ENCODE results near the gene EMILIN3.

The EMILIN3 gene

DNA sequence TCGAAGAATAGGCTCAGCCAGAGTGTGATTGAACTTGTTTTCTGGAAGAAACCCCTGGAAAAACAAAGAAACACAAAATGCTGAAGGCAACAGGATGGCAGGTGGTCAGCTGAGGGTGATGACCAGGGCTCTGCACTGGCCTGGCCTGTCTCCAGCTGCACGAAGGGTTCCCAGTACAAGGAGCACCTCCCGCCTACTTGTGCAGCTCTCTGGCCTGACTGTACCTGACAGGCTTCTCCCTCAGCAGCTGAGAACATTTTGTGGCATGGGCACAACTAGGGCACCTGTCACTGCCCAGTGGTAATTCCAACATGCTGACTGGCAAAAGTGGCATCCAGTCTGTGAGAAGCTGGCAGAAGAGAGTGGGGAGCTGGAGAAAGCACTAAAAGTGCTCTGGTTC, 38.8 kb upstream of the EMILIN3 start:
- Histone ChIP-seq H3K27ac (ENCODE audit: low read depth, low read length) (no peak overlapping the region), H3K9ac (ENCODE audit: low read length) (no peak overlapping the region)

GRCh38 chr20:41403604-41404003, 37.0 kb upstream of the EMILIN3 start:
- no peaks in the 10 kb centered on the region for H3K9me3 ChIP-seq (ENCODE audit: control insufficient read depth, insufficient read depth, low read depth, low read length)
- H3K4me3 ChIP-seq (ENCODE audit: low read depth, low read length) = no peak overlapping the region
- no peak overlapping the region for H3K9ac ChIP-seq (ENCODE audit: low read length)
- no peaks in the 10 kb centered on the region for H3K4me1 ChIP-seq (ENCODE audit: control insufficient read depth, insufficient read depth, low read length)
- H3K27ac ChIP-seq (ENCODE audit: low read depth, low read length) = no peak overlapping the region
- H3K36me3 ChIP-seq (ENCODE audit: control insufficient read depth, insufficient read depth, low read length) = peaks cover 52% of the 10 kb centered on the region
- H3K27me3 ChIP-seq (ENCODE audit: control insufficient read depth, insufficient read depth, low read length) = no peaks in the 10 kb centered on the region

More for the DNA sequence above, 38.8 kb upstream of the EMILIN3 start:
- H3K27me3 ChIP-seq (ENCODE audit: control insufficient read depth, insufficient read depth, low read length) = no peaks in the 10 kb centered on the region
- H3K36me3 ChIP-seq (ENCODE audit: control insufficient read depth, insufficient read depth, low read length) = peaks cover 71% of the 10 kb centered on the region
- H3K4me1 ChIP-seq (ENCODE audit: control insufficient read depth, insufficient read depth, low read length) = no peaks in the 10 kb centered on the region
- H3K4me3 ChIP-seq (ENCODE audit: low read depth, low read length) = no peak overlapping the region
- H3K9me3 ChIP-seq (ENCODE audit: control insufficient read depth, insufficient read depth, low read depth, low read length) = no peaks in the 10 kb centered on the region

GRCh38 chr20:41398408-41398807, 31.8 kb upstream of the EMILIN3 start:
- Histone ChIP-seq H3K27ac (ENCODE audit: low read depth, low read length) (no peak overlapping the region), H3K27me3 (ENCODE audit: control insufficient read depth, insufficient read depth, low read length) (no peaks in the 10 kb centered on the region), H3K36me3 (ENCODE audit: control insufficient read depth, insufficient read depth, low read length) (peaks cover 4% of the 10 kb centered on the region), H3K9me3 (ENCODE audit: control insufficient read depth, insufficient read depth, low read depth, low read length) (no peaks in the 10 kb centered on the region), H3K9ac (ENCODE audit: low read length) (no peak overlapping the region), H3K4me1 (ENCODE audit: control insufficient read depth, insufficient read depth, low read length) (peaks cover 14% of the 10 kb centered on the region), H3K4me3 (ENCODE audit: low read depth, low read length) (no peak overlapping the region)

- Histone ChIP-seq H3K27ac (ENCODE audit: low read depth, low read length) (no peak overlapping the region), H3K4me1 (ENCODE audit: control insufficient read depth, insufficient read depth, low read length) (peaks cover 20% of the 10 kb centered on the region), H3K9me3 (ENCODE audit: control insufficient read depth, insufficient read depth, low read depth, low read length) (no peaks in the 10 kb centered on the region), H3K9ac (ENCODE audit: low read length) (no peak overlapping the region), H3K27me3 (ENCODE audit: control insufficient read depth, insufficient read depth, low read length) (no peaks in the 10 kb centered on the region), H3K36me3 (ENCODE audit: control insufficient read depth, insufficient read depth, low read length) (no peaks in the 10 kb centered on the region), H3K4me3 (ENCODE audit: low read depth, low read length) (no peak overlapping the region)
Observed at GRCh38 chr20:41395667-41396664, 29.3 kb upstream of the EMILIN3 start.

DNA sequence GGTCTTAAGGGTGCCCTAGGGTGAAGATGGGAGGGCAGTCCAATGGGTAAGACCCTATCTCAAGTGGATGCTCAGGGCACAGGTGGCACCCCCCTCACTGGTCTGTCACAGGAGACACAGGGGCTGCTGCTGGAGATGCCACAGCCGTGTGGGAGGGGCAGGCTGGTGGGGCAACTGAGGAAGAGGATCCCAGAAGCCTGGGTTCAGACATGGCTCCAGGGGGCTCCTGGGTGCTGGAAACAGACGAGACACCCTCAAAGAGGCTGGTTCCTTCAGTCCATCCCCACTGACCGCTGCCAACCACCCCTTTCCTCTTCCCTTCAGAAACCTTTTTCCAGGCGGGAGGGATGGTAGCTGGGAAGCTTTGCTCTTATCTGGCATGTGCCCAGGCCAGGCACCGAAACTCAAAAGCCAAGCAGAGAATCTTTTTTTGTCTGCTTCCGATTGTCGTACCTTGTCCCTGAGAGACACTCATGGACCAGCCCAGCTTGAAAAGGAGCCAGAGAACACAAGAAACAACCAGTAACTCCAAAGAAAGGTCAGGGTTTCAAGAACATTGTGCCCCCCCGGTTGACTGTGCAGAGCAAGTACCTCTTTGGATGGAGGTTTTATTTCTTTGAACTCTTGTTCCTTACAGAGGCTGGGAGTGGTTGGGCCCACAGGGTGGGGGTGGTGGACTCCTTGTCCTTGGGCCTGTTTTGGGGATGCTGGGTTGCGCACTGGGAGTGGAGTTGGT, 28.5 kb upstream of the EMILIN3 start:
- no peaks in the 10 kb centered on the region for H3K9me3 ChIP-seq (ENCODE audit: control insufficient read depth, insufficient read depth, low read depth, low read length)
- H3K27me3 ChIP-seq (ENCODE audit: control insufficient read depth, insufficient read depth, low read length) = no peaks in the 10 kb centered on the region
- H3K27ac ChIP-seq (ENCODE audit: low read depth, low read length) = no peak overlapping the region
- peaks cover 20% of the 10 kb centered on the region for H3K4me1 ChIP-seq (ENCODE audit: control insufficient read depth, insufficient read depth, low read length)
- H3K9ac ChIP-seq (ENCODE audit: low read length) = no peak overlapping the region
- no peaks in the 10 kb centered on the region for H3K36me3 ChIP-seq (ENCODE audit: control insufficient read depth, insufficient read depth, low read length)
- no peak overlapping the region for H3K4me3 ChIP-seq (ENCODE audit: low read depth, low read length)

DNA sequence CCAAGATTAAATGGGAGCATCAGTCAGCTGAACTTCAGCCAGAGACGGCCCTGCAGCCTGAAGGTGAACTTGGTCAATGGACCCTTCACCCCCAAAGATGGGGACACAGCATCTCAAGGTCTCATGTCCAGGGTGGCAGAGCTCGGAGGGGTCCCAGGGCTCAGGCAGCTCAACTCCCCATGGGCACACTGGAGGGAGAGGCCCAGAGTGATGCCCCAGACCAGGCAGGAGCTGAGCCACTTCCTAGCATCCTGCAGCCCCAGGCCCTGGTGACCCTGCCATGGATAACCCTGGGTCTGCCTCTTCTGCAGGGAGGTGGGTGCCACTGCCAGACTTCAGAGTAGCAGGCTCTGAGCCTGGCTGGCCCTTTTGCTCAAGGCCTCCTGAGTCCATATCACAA, 27.5 kb upstream of the EMILIN3 start:
- Histone ChIP-seq H3K36me3 (ENCODE audit: control insufficient read depth, insufficient read depth, low read length) (no peaks in the 10 kb centered on the region), H3K4me3 (ENCODE audit: low read depth, low read length) (no peak overlapping the region), H3K27ac (ENCODE audit: low read depth, low read length) (no peak overlapping the region), H3K4me1 (ENCODE audit: control insufficient read depth, insufficient read depth, low read length) (peaks cover 20% of the 10 kb centered on the region), H3K27me3 (ENCODE audit: control insufficient read depth, insufficient read depth, low read length) (no peaks in the 10 kb centered on the region), H3K9ac (ENCODE audit: low read length) (no peak overlapping the region), H3K9me3 (ENCODE audit: control insufficient read depth, insufficient read depth, low read depth, low read length) (no peaks in the 10 kb centered on the region)

GRCh38 chr20:41393705-41394066, 27.1 kb upstream of the EMILIN3 start:
- no peak overlapping the region for H3K27ac ChIP-seq (ENCODE audit: low read depth, low read length)
- H3K4me1 ChIP-seq (ENCODE audit: control insufficient read depth, insufficient read depth, low read length) = peaks cover 20% of the 10 kb centered on the region
- H3K4me3 ChIP-seq (ENCODE audit: low read depth, low read length) = no peak overlapping the region
- H3K36me3 ChIP-seq (ENCODE audit: control insufficient read depth, insufficient read depth, low read length) = no peaks in the 10 kb centered on the region
- H3K27me3 ChIP-seq (ENCODE audit: control insufficient read depth, insufficient read depth, low read length) = no peaks in the 10 kb centered on the region
- no peaks in the 10 kb centered on the region for H3K9me3 ChIP-seq (ENCODE audit: control insufficient read depth, insufficient read depth, low read depth, low read length)
- H3K9ac ChIP-seq (ENCODE audit: low read length) = no peak overlapping the region

DNA sequence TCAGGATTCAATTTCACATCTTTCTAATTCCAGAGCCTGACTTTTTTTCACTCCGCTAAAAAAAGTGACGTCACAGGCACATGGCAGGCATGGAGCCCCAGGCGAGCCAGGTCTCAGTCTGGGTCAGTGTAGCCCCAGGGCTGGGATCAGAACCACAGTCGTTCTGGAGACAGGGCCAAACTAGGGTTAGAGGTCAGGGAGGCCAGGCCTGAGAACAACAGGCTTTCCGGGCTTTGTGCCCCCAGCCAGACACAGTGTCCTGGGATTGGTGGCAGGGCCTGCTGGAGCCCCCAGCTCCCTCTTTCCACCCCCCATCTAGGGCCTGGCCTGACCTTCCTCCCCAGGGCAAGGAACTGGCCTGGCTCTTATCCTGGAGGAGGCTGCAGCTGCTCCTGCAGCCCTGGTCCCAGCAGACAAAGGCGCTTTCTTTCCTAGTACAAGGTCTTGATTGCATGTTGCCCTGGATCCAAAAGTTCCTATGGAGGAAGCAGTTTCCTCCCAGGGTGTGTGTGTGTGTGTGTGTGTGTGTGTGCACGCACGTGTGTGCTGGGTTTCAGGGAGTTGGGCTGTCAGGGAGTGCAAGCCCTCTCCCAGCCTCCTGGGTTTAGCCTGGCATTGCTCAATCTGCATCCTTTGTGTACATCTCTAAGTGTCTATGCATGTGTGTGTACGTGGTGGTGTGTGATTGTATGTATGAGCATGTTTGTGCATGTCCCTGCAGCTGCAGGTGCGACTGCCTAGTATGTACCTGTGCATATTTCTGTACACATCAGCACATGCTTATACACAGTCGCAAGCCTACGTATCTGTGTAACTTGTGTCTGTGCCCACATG, 26.5 kb upstream of the EMILIN3 start:
- no peaks in the 10 kb centered on the region for H3K36me3 ChIP-seq (ENCODE audit: control insufficient read depth, insufficient read depth, low read length)
- H3K9me3 ChIP-seq (ENCODE audit: control insufficient read depth, insufficient read depth, low read depth, low read length) = no peaks in the 10 kb centered on the region
- peaks cover 20% of the 10 kb centered on the region for H3K4me1 ChIP-seq (ENCODE audit: control insufficient read depth, insufficient read depth, low read length)
- no peaks in the 10 kb centered on the region for H3K27me3 ChIP-seq (ENCODE audit: control insufficient read depth, insufficient read depth, low read length)
- no peak overlapping the region for H3K4me3 ChIP-seq (ENCODE audit: low read depth, low read length)
- H3K27ac ChIP-seq (ENCODE audit: low read depth, low read length) = no peak overlapping the region
- H3K9ac ChIP-seq (ENCODE audit: low read length) = no peak overlapping the region

DNA sequence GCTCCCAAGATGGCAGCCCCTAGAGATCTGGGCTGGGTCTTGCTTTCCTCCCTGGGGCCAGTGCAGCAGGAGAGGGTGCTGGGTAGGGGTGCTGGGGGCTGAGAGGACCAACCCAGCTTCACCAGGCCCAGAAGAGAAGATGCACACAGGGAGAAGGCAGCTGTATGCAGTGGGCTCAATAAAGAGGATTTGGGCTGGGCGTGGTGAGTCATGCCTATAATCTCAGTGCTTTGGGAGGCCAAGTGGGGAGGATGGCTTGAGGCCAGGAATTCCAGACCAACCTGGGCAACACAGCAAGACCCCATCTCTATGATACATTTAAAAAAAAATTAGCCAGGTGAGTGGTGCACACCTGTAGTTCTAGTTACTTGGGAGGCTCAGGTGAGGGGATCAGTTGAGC, 25.7 kb upstream of the EMILIN3 start:
- no peaks in the 10 kb centered on the region for H3K36me3 ChIP-seq (ENCODE audit: control insufficient read depth, insufficient read depth, low read length)
- H3K27ac ChIP-seq (ENCODE audit: low read depth, low read length) = no peak overlapping the region
- no peaks in the 10 kb centered on the region for H3K27me3 ChIP-seq (ENCODE audit: control insufficient read depth, insufficient read depth, low read length)
- H3K4me1 ChIP-seq (ENCODE audit: control insufficient read depth, insufficient read depth, low read length) = peaks cover 26% of the 10 kb centered on the region
- H3K4me3 ChIP-seq (ENCODE audit: low read depth, low read length) = no peak overlapping the region
- no peaks in the 10 kb centered on the region for H3K9me3 ChIP-seq (ENCODE audit: control insufficient read depth, insufficient read depth, low read depth, low read length)
- H3K9ac ChIP-seq (ENCODE audit: low read length) = no peak overlapping the region

DNA sequence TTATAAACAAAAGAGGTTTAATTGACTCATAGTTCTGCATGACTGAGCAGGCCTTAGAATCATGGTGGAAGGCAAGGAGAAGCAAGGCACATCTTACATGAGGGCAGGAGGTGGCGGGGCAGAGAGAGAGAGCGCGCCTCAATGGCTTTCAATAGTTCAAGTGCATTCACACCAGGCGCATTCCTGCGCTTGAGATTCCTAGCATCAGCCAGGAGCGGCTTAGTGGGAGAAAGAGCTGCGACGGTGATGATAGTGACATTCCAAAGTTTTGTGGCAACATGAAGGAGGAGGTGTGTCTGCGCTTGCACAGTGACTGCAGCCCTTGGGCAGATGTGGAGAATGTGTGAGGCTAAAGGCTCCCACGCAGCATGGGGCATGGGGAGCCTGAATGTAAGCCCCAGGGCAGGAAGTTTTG, 25.0 kb upstream of the EMILIN3 start:
- Histone ChIP-seq H3K27me3 (ENCODE audit: control insufficient read depth, insufficient read depth, low read length) (no peaks in the 10 kb centered on the region), H3K9me3 (ENCODE audit: control insufficient read depth, insufficient read depth, low read depth, low read length) (no peaks in the 10 kb centered on the region), H3K36me3 (ENCODE audit: control insufficient read depth, insufficient read depth, low read length) (no peaks in the 10 kb centered on the region), H3K27ac (ENCODE audit: low read depth, low read length) (no peak overlapping the region), H3K4me3 (ENCODE audit: low read depth, low read length) (no peak overlapping the region), H3K4me1 (ENCODE audit: control insufficient read depth, insufficient read depth, low read length) (peaks cover 26% of the 10 kb centered on the region), H3K9ac (ENCODE audit: low read length) (no peak overlapping the region)
